ENCODE results near the gene STRC. TPM values are rescaled to one million over a fixed set of nuclear protein-coding genes. Genes with fewer than 3 reads are reported as not detected.
"Not testable (repeated sequence)": the region's sequence is repeated elsewhere in the genome, so short reads cannot be mapped to it uniquely, and the experiment has no call there.

The STRC gene
- polyA plus RNA-seq, 1 donor from 2014 or later: 2.4 TPM

DNA sequence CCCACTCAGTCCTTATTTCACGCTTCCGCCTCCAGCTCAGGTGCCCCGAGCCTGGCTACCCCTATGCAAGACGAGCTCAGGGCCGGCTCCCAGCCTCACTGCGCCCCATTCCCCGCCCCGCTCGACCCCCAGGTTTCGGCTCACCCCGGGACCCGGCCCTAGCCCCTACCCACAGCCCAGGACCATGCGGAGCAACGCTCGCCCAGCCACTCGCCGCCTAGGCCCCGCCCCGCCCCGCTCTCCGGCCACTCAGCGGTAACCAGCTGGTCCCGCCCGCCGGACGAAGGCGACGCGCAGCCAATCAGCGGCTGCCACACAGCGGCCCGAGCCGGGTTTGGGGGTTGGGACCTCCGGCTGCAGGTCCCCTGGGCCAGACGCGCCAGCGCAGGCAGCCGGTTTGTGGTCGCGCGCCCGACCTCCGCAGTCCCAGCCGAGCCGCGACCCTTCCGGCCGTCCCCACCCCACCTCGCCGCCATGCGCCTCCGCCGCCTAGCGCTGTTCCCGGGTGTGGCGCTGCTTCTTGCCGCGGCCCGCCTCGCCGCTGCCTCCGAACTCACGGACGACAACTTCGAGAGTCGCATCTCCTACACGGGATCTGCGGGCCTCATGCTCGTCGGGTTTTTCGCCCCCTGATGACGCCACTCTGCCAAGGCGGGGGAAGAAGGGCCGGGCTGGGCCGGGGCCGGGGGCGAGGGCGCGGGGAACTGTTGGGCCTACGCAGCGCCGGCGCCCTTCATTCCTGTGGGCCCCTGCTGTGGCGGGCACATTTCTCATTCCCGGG lies 30.2 kb upstream of the STRC start, which contains the start of gene CATSPER2:
Gene CATSPER2 (minus strand): TSS at position 196 of the 781 bp plus-strand sequence. CDS start 783 bp downstream, outside the sequence.
- Histone ChIP-seq H3K9ac (ENCODE audit: low read length) (no peak within 1 kb of the TSS), H3K4me2 (ENCODE audit: low read length) (no peak within 1 kb of the TSS), H3K9me2 (ENCODE audit: insufficient read depth, low read length) (no peaks in the 10 kb centered on the region), H3K9me3 (ENCODE audit: low read length) (no peaks in the 10 kb centered on the region), H3K79me2 (replicated peaks; ENCODE audit: insufficient read depth, low read length) (no peaks in the 10 kb centered on the region), H3K27ac (ENCODE audit: low read length) (no peak within 1 kb of the TSS), H3K27me3 (ENCODE audit: insufficient read depth, low read depth, low read length) (no peaks in the 10 kb centered on the region), H3K36me3 (ENCODE audit: insufficient read depth, low read length) (no peaks in the 10 kb centered on the region), H3F3A (ENCODE audit: insufficient read depth, low read length, poor library complexity, severe bottlenecking) (no peaks in the 10 kb centered on the region), H3K4me3 (ENCODE audit: low read length) (no peak within 1 kb of the TSS), H4K20me1 (ENCODE audit: insufficient read depth) (no peaks in the 10 kb centered on the region), H2AFZ (ENCODE audit: low read depth, low read length) (no peak within 1 kb of the TSS)
- TF ChIP-seq, protein P1, sequence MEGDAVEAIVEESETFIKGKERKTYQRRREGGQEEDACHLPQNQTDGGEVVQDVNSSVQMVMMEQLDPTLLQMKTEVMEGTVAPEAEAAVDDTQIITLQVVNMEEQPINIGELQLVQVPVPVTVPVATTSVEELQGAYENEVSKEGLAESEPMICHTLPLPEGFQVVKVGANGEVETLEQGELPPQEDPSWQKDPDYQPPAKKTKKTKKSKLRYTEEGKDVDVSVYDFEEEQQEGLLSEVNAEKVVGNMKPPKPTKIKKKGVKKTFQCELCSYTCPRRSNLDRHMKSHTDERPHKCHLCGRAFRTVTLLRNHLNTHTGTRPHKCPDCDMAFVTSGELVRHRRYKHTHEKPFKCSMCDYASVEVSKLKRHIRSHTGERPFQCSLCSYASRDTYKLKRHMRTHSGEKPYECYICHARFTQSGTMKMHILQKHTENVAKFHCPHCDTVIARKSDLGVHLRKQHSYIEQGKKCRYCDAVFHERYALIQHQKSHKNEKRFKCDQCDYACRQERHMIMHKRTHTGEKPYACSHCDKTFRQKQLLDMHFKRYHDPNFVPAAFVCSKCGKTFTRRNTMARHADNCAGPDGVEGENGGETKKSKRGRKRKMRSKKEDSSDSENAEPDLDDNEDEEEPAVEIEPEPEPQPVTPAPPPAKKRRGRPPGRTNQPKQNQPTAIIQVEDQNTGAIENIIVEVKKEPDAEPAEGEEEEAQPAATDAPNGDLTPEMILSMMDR (IDR thresholded peaks at IDR 0.05; ENCODE audit: poor library complexity, severe bottlenecking): no peak
- TF ChIP-seq, protein P2, sequence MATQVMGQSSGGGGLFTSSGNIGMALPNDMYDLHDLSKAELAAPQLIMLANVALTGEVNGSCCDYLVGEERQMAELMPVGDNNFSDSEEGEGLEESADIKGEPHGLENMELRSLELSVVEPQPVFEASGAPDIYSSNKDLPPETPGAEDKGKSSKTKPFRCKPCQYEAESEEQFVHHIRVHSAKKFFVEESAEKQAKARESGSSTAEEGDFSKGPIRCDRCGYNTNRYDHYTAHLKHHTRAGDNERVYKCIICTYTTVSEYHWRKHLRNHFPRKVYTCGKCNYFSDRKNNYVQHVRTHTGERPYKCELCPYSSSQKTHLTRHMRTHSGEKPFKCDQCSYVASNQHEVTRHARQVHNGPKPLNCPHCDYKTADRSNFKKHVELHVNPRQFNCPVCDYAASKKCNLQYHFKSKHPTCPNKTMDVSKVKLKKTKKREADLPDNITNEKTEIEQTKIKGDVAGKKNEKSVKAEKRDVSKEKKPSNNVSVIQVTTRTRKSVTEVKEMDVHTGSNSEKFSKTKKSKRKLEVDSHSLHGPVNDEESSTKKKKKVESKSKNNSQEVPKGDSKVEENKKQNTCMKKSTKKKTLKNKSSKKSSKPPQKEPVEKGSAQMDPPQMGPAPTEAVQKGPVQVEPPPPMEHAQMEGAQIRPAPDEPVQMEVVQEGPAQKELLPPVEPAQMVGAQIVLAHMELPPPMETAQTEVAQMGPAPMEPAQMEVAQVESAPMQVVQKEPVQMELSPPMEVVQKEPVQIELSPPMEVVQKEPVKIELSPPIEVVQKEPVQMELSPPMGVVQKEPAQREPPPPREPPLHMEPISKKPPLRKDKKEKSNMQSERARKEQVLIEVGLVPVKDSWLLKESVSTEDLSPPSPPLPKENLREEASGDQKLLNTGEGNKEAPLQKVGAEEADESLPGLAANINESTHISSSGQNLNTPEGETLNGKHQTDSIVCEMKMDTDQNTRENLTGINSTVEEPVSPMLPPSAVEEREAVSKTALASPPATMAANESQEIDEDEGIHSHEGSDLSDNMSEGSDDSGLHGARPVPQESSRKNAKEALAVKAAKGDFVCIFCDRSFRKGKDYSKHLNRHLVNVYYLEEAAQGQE (IDR thresholded peaks at IDR 0.05; ENCODE audit: borderline replicate concordance): no peak

DNA sequence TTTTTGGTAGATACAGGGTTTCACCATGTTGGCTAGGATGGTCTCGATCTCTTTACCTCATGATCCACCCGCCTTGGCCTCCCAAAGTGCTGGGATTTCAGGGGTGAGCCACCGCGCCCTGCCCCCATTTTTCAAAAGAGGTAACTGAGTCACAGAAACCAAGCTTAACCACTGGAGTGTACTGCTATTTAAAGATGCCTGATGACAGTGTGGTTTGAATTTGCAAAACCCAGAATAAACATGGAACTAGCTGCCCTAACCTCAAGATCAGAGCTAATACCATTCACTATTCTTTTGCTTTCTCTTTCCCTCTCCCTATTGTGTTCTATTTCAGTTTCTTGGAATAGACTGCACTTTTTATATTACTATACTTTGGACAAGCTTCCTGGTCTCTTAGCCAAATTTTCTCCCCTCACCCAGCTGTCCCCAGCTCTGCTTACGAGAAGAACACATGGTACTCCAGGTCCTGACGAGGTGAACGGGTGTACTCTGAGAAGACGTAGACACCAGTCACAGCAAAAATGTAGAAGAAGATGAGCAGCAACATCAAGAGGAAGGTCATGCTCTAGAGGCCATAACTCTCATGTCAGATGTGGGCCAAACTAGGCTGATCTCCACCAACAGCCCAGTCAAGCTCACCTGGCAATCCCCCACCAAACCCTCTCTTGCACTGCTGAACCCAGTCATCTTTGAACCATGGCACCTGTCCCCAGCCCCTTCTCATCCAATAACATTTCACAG lies 20.0 kb upstream of the STRC start:
- not testable (repeated sequence) for H3K9ac ChIP-seq (ENCODE audit: low read length); H4K20me1 ChIP-seq (ENCODE audit: insufficient read depth); H3K9me3 ChIP-seq (ENCODE audit: low read length); H3K9me2 ChIP-seq (ENCODE audit: insufficient read depth, low read length); H3K4me2 ChIP-seq (ENCODE audit: low read length); H2AFZ ChIP-seq (ENCODE audit: low read depth, low read length); H3K36me3 ChIP-seq (ENCODE audit: insufficient read depth, low read length); H3K4me3 ChIP-seq (ENCODE audit: low read length); H3K79me2 ChIP-seq (replicated peaks; ENCODE audit: insufficient read depth, low read length); H3K27me3 ChIP-seq (ENCODE audit: insufficient read depth, low read depth, low read length); H3F3A ChIP-seq (ENCODE audit: insufficient read depth, low read length, poor library complexity, severe bottlenecking); H3K27ac ChIP-seq (ENCODE audit: low read length)

DNA sequence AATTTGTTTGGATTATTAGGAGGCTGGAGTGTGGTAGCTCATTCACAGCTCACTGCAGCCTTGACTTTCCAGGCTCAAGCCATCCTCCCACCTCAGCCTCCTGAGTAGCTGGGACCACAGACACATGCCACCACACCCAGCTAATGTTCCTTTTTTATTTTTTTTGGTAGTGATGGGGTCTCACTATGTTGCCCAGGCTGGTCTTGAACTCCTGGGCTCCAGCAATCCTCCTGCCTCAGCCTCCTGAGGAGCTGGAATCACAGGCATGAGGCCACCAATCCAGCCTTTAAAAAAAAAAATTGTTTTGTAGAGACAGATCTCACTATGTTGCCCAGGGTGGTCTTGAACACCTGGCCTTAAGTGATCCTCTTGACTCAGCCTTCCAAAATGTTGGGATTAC lies 8.3 kb upstream of the STRC start:
- H3K9me2 ChIP-seq (ENCODE audit: insufficient read depth, low read length); H3K79me2 ChIP-seq (replicated peaks; ENCODE audit: insufficient read depth, low read length); H3K36me3 ChIP-seq (ENCODE audit: insufficient read depth, low read length); H3K9me3 ChIP-seq (ENCODE audit: low read length); H3K4me2 ChIP-seq (ENCODE audit: low read length); H3K27me3 ChIP-seq (ENCODE audit: insufficient read depth, low read depth, low read length); H3K4me3 ChIP-seq (ENCODE audit: low read length); H3F3A ChIP-seq (ENCODE audit: insufficient read depth, low read length, poor library complexity, severe bottlenecking); H3K27ac ChIP-seq (ENCODE audit: low read length); H3K9ac ChIP-seq (ENCODE audit: low read length); H4K20me1 ChIP-seq (ENCODE audit: insufficient read depth); H2AFZ ChIP-seq (ENCODE audit: low read depth, low read length): not testable (repeated sequence)

Data from neural cell (in vitro differentiated cells).